ENCODE measurements around the gene TSKU. TPM values are rescaled to one million over a fixed set of nuclear protein-coding genes. Genes with fewer than 3 reads are reported as not detected.
"Not testable (repeated sequence)": the region's sequence is repeated elsewhere in the genome, so short reads cannot be mapped to it uniquely, and the experiment has no call there.

The TSKU gene
- total and polyA plus RNA-seq, 4 donors = 5.2 to 31.5 (median 18.8) TPM

GRCh38 chr11:76786441-76787014 lies 3.4 kb downstream of the TSKU start:
- no peaks in the 10 kb centered on the region for H3K9me3 ChIP-seq (ENCODE audit: control insufficient read depth, low read length)
- no peaks in the 10 kb centered on the region for H3K27me3 ChIP-seq (ENCODE audit: control insufficient read depth in 1 of 2, insufficient read depth in 2 of 2, low read length in 1 of 2)
- no peaks in the 10 kb centered on the region for H3K36me3 ChIP-seq (ENCODE audit: control insufficient read depth in 1 of 2, insufficient read depth in 2 of 2, low read length in 1 of 2)
- no peak overlapping the region for H3K27ac ChIP-seq (ENCODE audit: low read depth in 1 of 2, low read length in 2 of 2)
- DNase-seq (no peak), ATAC-seq (ENCODE audit: low FRiP score) (no peak)
- WGBS, 2 donors = 56 to 59% methylated on average over 4 of the region's 4 CpGs
- intact Hi-C loops (cut with DNase I) = no loop called here
- no peak overlapping the region for H3K4me3 ChIP-seq (ENCODE audit: low read length in 2 of 2)
- peaks cover 0 to 4% of the 10 kb centered on the region in 2 donors for H3K4me1 ChIP-seq (ENCODE audit: control insufficient read depth in 1 of 2, insufficient read depth in 2 of 2, low read length in 2 of 2)

- H3K27me3 ChIP-seq (ENCODE audit: control insufficient read depth in 1 of 2, insufficient read depth in 2 of 2, low read length in 1 of 2) = no peaks in the 10 kb centered on the region
- ATAC-seq (ENCODE audit: low FRiP score) (no peak), DNase-seq (peak in 1 of 2 donors; percentile 17)
- H3K4me1 ChIP-seq (ENCODE audit: control insufficient read depth in 1 of 2, insufficient read depth in 2 of 2, low read length in 2 of 2) = peaks cover 0 to under 1% of the 10 kb centered on the region in 2 donors
- intact Hi-C loops (cut with DNase I) = no loop called here
- WGBS, 2 donors = 92 to 94% methylated on average over 4 of the region's 4 CpGs
- H3K36me3 ChIP-seq (ENCODE audit: control insufficient read depth in 1 of 2, insufficient read depth in 2 of 2, low read length in 1 of 2) = no peaks in the 10 kb centered on the region
- H3K27ac ChIP-seq (ENCODE audit: low read depth in 1 of 2, low read length in 2 of 2) = no peak overlapping the region
- H3K4me3 ChIP-seq (ENCODE audit: low read length in 2 of 2) = no peak overlapping the region
- no peaks in the 10 kb centered on the region for H3K9me3 ChIP-seq (ENCODE audit: control insufficient read depth, low read length)
Measured at GRCh38 chr11:76787271-76787670, 4.1 kb downstream of the TSKU start.

- Histone ChIP-seq H3K4me1 (ENCODE audit: control insufficient read depth in 1 of 2, insufficient read depth in 2 of 2, low read length in 2 of 2) (no peaks in the 10 kb centered on the region), H3K36me3 (ENCODE audit: control insufficient read depth in 1 of 2, insufficient read depth in 2 of 2, low read length in 1 of 2) (no peaks in the 10 kb centered on the region), H3K4me3 (ENCODE audit: low read length in 2 of 2) (no peak overlapping the region), H3K27me3 (ENCODE audit: control insufficient read depth in 1 of 2, insufficient read depth in 2 of 2, low read length in 1 of 2) (no peaks in the 10 kb centered on the region), H3K27ac (ENCODE audit: low read depth in 1 of 2, low read length in 2 of 2) (no peak overlapping the region), H3K9me3 (ENCODE audit: control insufficient read depth, low read length) (no peaks in the 10 kb centered on the region)
- no peak for ATAC-seq (ENCODE audit: low FRiP score)
- WGBS, 2 donors = 53 to 54% methylated on average over 12 of the region's 12 CpGs
- intact Hi-C loops (cut with DNase I) = no loop called here
- peak in 1 of 2 donors; percentile 67 for DNase-seq
Measured at GRCh38 chr11:76787911-76788596, 4.9 kb downstream of the TSKU start.

- no peaks in the 10 kb centered on the region for H3K4me1 ChIP-seq (ENCODE audit: control insufficient read depth in 1 of 2, insufficient read depth in 2 of 2, low read length in 2 of 2)
- WGBS, 2 donors = 74% methylated on average over 10 of the region's 10 CpGs
- no peak overlapping the region for H3K4me3 ChIP-seq (ENCODE audit: low read length in 2 of 2)
- H3K36me3 ChIP-seq (ENCODE audit: control insufficient read depth in 1 of 2, insufficient read depth in 2 of 2, low read length in 1 of 2) = no peaks in the 10 kb centered on the region
- no peak overlapping the region for H3K27ac ChIP-seq (ENCODE audit: low read depth in 1 of 2, low read length in 2 of 2)
- intact Hi-C loops (cut with DNase I) = no loop called here
- peak in 1 of 2 donors; percentile 74 for DNase-seq
- no peaks in the 10 kb centered on the region for H3K9me3 ChIP-seq (ENCODE audit: control insufficient read depth, low read length)
- ATAC-seq (ENCODE audit: low FRiP score) = no peak
- H3K27me3 ChIP-seq (ENCODE audit: control insufficient read depth in 1 of 2, insufficient read depth in 2 of 2, low read length in 1 of 2) = no peaks in the 10 kb centered on the region
Measured at GRCh38 chr11:76788661-76789442, 5.7 kb downstream of the TSKU start.

GRCh38 chr11:76789443-76789719 lies 6.2 kb downstream of the TSKU start:
- no peaks in the 10 kb centered on the region for H3K36me3 ChIP-seq (ENCODE audit: control insufficient read depth in 1 of 2, insufficient read depth in 2 of 2, low read length in 1 of 2)
- intact Hi-C loops (cut with DNase I) = no loop called here
- ATAC-seq (ENCODE audit: low FRiP score) = no peak
- H3K9me3 ChIP-seq (ENCODE audit: control insufficient read depth, low read length) = no peaks in the 10 kb centered on the region
- H3K4me3 ChIP-seq (ENCODE audit: low read length in 2 of 2) = no peak overlapping the region
- H3K4me1 ChIP-seq (ENCODE audit: control insufficient read depth in 1 of 2, insufficient read depth in 2 of 2, low read length in 2 of 2) = no peaks in the 10 kb centered on the region
- no peak overlapping the region for H3K27ac ChIP-seq (ENCODE audit: low read depth in 1 of 2, low read length in 2 of 2)
- DNase-seq = no peak
- 82 to 86% methylated on average over 2 of the region's 2 CpGs for WGBS, 2 donors
- no peaks in the 10 kb centered on the region for H3K27me3 ChIP-seq (ENCODE audit: control insufficient read depth in 1 of 2, insufficient read depth in 2 of 2, low read length in 1 of 2)

- 84 to 89% methylated on average over 5 of the region's 5 CpGs for WGBS, 2 donors
- H3K36me3 ChIP-seq (ENCODE audit: control insufficient read depth in 1 of 2, insufficient read depth in 2 of 2, low read length in 1 of 2) = no peaks in the 10 kb centered on the region
Measured at GRCh38 chr11:76790251-76790650, 7.1 kb downstream of the TSKU start.

GRCh38 chr11:76791002-76791770 lies 8.0 kb downstream of the TSKU start:
- DNase-seq; H3K9me3 ChIP-seq (ENCODE audit: control insufficient read depth, low read length); H3K27ac ChIP-seq (ENCODE audit: low read depth in 1 of 2, low read length in 2 of 2); H3K27me3 ChIP-seq (ENCODE audit: control insufficient read depth in 1 of 2, insufficient read depth in 2 of 2, low read length in 1 of 2); ATAC-seq (ENCODE audit: low FRiP score); H3K4me1 ChIP-seq (ENCODE audit: control insufficient read depth in 1 of 2, insufficient read depth in 2 of 2, low read length in 2 of 2); H3K4me3 ChIP-seq (ENCODE audit: low read length in 2 of 2); intact Hi-C loops (cut with DNase I); H3K36me3 ChIP-seq (ENCODE audit: control insufficient read depth in 1 of 2, insufficient read depth in 2 of 2, low read length in 1 of 2): not testable (repeated sequence)
- WGBS, 2 donors = 96 to 97% methylated on average over 4 of the region's 4 CpGs

More at GRCh38 chr11:76790251-76790650, 7.1 kb downstream of the TSKU start:
- Histone ChIP-seq H3K4me3 (ENCODE audit: low read length in 2 of 2) (no peak overlapping the region), H3K27ac (ENCODE audit: low read depth in 1 of 2, low read length in 2 of 2) (no peak overlapping the region), H3K27me3 (ENCODE audit: control insufficient read depth in 1 of 2, insufficient read depth in 2 of 2, low read length in 1 of 2) (no peaks in the 10 kb centered on the region), H3K4me1 (ENCODE audit: control insufficient read depth in 1 of 2, insufficient read depth in 2 of 2, low read length in 2 of 2) (no peaks in the 10 kb centered on the region), H3K9me3 (ENCODE audit: control insufficient read depth, low read length) (no peaks in the 10 kb centered on the region)
- intact Hi-C loops (cut with DNase I) = no loop called here
- no peak for DNase-seq
- no peak for ATAC-seq (ENCODE audit: low FRiP score)

- intact Hi-C loops (cut with DNase I) = no loop called here
- no peak overlapping the region for H3K27ac ChIP-seq (ENCODE audit: low read depth in 1 of 2, low read length in 2 of 2)
- no peak for DNase-seq
Measured at GRCh38 chr11:76791861-76792260, 8.7 kb downstream of the TSKU start.

More at GRCh38 chr11:76791861-76792260, 8.7 kb downstream of the TSKU start:
- no peak for ATAC-seq (ENCODE audit: low FRiP score)
- no peak overlapping the region for H3K4me3 ChIP-seq (ENCODE audit: low read length in 2 of 2)
- H3K9me3 ChIP-seq (ENCODE audit: control insufficient read depth, low read length) = no peaks in the 10 kb centered on the region
- H3K27me3 ChIP-seq (ENCODE audit: control insufficient read depth in 1 of 2, insufficient read depth in 2 of 2, low read length in 1 of 2) = no peaks in the 10 kb centered on the region
- peaks cover 0 to 4% of the 10 kb centered on the region in 2 donors for H3K36me3 ChIP-seq (ENCODE audit: control insufficient read depth in 1 of 2, insufficient read depth in 2 of 2, low read length in 1 of 2)
- H3K4me1 ChIP-seq (ENCODE audit: control insufficient read depth in 1 of 2, insufficient read depth in 2 of 2, low read length in 2 of 2) = no peaks in the 10 kb centered on the region
- 87 to 93% methylated on average over 6 of the region's 6 CpGs for WGBS, 2 donors
